ENCODE results near the gene MPZL1.
"Not testable (repeated sequence)": the region's sequence is repeated elsewhere in the genome, so short reads cannot be mapped to it uniquely, and the experiment has no call there.

GRCh38 chr1:167719715-167720421, 1.9 kb upstream of the MPZL1 start:
- not testable (repeated sequence) for TF ChIP-seq CTCF (IDR thresholded peaks at IDR 0.05 in 4 of 5, conservative IDR thresholded peaks at IDR 0.05 in 1 of 5); POLR2A (IDR thresholded peaks at IDR 0.05)

Data from gastrocnemius medialis (tissue), 4 donors.